GM18951 (cell line): ENCODE results near the gene FGFR4.

Experiments used
- POLR2A ChIP-seq: IDR thresholded peaks from 4 replicates; pipeline ENCODE4 v1.6.1; 2011; ENCODE audit warnings: mild to moderate bottlenecking; ENCODE audit not compliant: insufficient read length, insufficient read depth; ENCODE audit errors: extremely low read depth
- in situ Hi-C: fragments of 300-500 bp; cut with MboI; formaldehyde crosslinking; loops from one replicate; pipeline ENCODE4 v1.12.0; 2022; ENCODE audit warnings: low sequenced_read_pairs, mixed read lengths, inconsistent platforms; ENCODE audit not compliant: unreplicated experiment

The FGFR4 gene

GRCh38 chr5:177070536-177071191, 16.1 kb upstream of the FGFR4 start:
- no peak for TF ChIP-seq POLR2A
- in situ Hi-C loops, result no loop called here

GRCh38 chr5:177071666-177072385, 14.9 kb upstream of the FGFR4 start:
- in situ Hi-C loops, result no loop called here
- no peak for TF ChIP-seq POLR2A

GRCh38 chr5:177077335-177077734, 9.4 kb upstream of the FGFR4 start:
- TF ChIP-seq POLR2A, result no peak
- in situ Hi-C loops, result no loop called here

GRCh38 chr5:177079606-177080005, 7.1 kb upstream of the FGFR4 start:
- TF ChIP-seq POLR2A, result no peak
- in situ Hi-C loops, result no loop called here

GRCh38 chr5:177080265-177080664, 6.5 kb upstream of the FGFR4 start:
- no peak for TF ChIP-seq POLR2A
- in situ Hi-C loops, result no loop called here

- in situ Hi-C loops, result no loop called here
- TF ChIP-seq POLR2A, result no peak
Measured at GRCh38 chr5:177081859-177082258, 4.9 kb upstream of the FGFR4 start.

- TF ChIP-seq POLR2A, result no peak
- in situ Hi-C loops, result no loop called here
Measured at GRCh38 chr5:177083357-177083756, 3.4 kb upstream of the FGFR4 start.

- in situ Hi-C loops, result no loop called here
- TF ChIP-seq POLR2A, result no peak
Measured at GRCh38 chr5:177084175-177084574, 2.5 kb upstream of the FGFR4 start.

GRCh38 chr5:177085985-177086653, 596 bp upstream of the FGFR4 start:
- in situ Hi-C loops, result no loop called here
- no peak for TF ChIP-seq POLR2A

- TF ChIP-seq POLR2A, result no peak
- in situ Hi-C loops, result no loop called here
Measured at GRCh38 chr5:177087398-177088005, 787 bp downstream of the FGFR4 start.

GRCh38 chr5:177089127-177089526, 2.4 kb downstream of the FGFR4 start:
- in situ Hi-C loops, result no loop called here
- no peak for TF ChIP-seq POLR2A

- no peak for TF ChIP-seq POLR2A
- in situ Hi-C loops, result no loop called here
Measured at GRCh38 chr5:177089825-177090641, 3.3 kb downstream of the FGFR4 start.

GRCh38 chr5:177090813-177091212, 4.1 kb downstream of the FGFR4 start:
- no peak for TF ChIP-seq POLR2A
- in situ Hi-C loops, result no loop called here
